Subcutaneous abdominal adipose tissue (tissue), 5 donors: ENCODE results near the gene ACBD4.

Source experiments
- H3K27ac ChIP-seq: one replicate; pipeline ENCODE4 v1.7.0; 2013; ENCODE audit warnings: low read depth, mild to moderate bottlenecking, inconsistent platforms, low read length, moderate library complexity
- H3K27me3 ChIP-seq, 5 donors: one replicate each; pipeline ENCODE4 v1.7.0; 2013; ENCODE audit warnings: low read length in 5 of 5, inconsistent platforms in 1 of 5; ENCODE audit not compliant: control insufficient read depth in 5 of 5, insufficient read depth in 4 of 5
- H3K36me3 ChIP-seq, 5 donors: one replicate each; pipeline ENCODE4 v1.7.0; 2013; ENCODE audit warnings: low read length in 5 of 5; ENCODE audit not compliant: control insufficient read depth in 5 of 5, insufficient read depth in 5 of 5
- H3K4me1 ChIP-seq, 5 donors: one replicate each; pipeline ENCODE4 v1.7.0; 2013; ENCODE audit warnings: low read length in 5 of 5, mild to moderate bottlenecking in 3 of 5, moderate library complexity in 1 of 5; ENCODE audit not compliant: control insufficient read depth in 5 of 5, insufficient read depth in 5 of 5
- H3K4me3 ChIP-seq, 5 donors: one replicate each; pipeline ENCODE4 v1.7.0; 2013; ENCODE audit warnings: low read length in 5 of 5, low read depth in 1 of 5
- H3K9ac ChIP-seq, 5 donors: one replicate each; pipeline ENCODE4 v1.7.0; 2013; ENCODE audit warnings: low read length in 5 of 5, mild to moderate bottlenecking in 4 of 5, moderate library complexity in 3 of 5
- H3K9me3 ChIP-seq, 5 donors: one replicate each; pipeline ENCODE4 v1.7.0; 2013; ENCODE audit warnings: low read length in 5 of 5; ENCODE audit not compliant: control insufficient read depth in 5 of 5
- donor health status: healthy.
- donor health status: healthy.
- donor health status: healthy.
- donor health status: healthy.
- donor health status: healthy.

The ACBD4 gene

DNA sequence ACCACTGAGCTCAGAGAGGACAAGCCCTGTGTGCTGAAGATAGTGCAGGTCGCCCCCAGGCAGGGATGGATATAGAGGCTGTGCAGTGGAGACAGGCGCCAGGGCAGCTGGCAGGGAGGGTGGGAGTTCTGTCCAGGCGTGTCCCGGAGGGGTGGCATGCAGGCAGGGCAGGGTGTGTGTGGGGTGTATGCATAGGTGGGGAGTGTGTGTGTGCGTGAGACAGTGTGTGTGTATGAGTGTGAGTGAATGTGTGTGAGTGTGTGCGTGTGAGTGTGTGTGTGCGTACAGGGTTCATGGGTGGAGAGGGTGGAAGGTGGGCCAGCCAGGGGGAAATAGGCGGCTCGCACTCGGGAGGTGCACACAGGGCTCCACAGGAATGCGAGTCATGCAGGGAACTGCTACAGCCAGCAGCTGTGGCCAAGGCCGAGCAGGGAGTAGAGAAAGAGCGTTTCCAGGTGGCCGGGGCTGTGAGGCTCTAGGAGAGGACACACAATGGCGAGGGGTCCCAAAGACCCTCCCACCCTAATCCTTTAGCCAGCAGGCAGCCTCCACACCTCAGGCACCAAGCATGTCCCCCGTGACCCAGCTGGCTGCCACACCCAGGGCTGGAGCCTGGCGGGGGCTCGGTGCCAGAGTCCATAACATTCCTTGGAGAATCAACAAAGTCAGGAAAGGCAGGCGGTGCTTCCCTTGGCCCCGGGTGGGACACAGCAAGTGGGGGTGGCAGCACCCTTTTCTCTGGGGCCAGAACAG is 7.8 kb upstream of the ACBD4 start:
- Histone ChIP-seq H3K27ac (peak overlapping the region; percentile 77), H3K4me1 (peaks cover 10 to 76% (median 69%) of the 10 kb centered on the region in 5 donors)

DNA sequence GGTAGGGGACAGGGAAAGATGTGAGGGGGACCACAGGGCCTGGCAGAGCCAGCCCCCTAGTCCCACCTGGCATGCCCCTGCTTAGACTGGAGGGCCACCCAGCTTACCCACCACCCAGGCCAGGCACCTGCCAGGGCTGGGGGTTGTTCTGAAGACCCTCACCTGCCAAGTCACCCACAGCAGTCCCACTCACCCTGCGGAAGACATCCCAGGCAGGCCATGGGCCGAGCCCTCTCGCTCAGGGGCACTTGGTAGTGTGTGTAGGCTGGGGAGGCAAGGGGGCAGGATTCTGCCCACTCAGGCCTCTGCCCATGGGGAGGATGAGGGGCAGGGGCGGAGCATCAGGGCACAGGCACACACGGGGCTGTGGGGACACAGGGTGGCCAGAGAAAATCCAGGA is 7.2 kb upstream of the ACBD4 start:
- H3K4me3 ChIP-seq, result peak overlapping the region in 1 of 5 donors; percentile 6
- H3K9ac ChIP-seq, result peak overlapping the region in 4 of 5 donors; percentile 2 to 57 (median 31)
- H3K9me3 ChIP-seq, result no peaks in the 10 kb centered on the region

More for the DNA sequence above, 7.8 kb upstream of the ACBD4 start:
- Histone ChIP-seq H3K36me3 (no peaks in the 10 kb centered on the region), H3K27me3 (no peaks in the 10 kb centered on the region), H3K9ac (peak overlapping the region in 4 of 5 donors; percentile 17 to 57 (median 32)), H3K4me3 (peak overlapping the region in 3 of 5 donors; percentile 6 to 37 (median 11)), H3K9me3 (no peaks in the 10 kb centered on the region)

DNA sequence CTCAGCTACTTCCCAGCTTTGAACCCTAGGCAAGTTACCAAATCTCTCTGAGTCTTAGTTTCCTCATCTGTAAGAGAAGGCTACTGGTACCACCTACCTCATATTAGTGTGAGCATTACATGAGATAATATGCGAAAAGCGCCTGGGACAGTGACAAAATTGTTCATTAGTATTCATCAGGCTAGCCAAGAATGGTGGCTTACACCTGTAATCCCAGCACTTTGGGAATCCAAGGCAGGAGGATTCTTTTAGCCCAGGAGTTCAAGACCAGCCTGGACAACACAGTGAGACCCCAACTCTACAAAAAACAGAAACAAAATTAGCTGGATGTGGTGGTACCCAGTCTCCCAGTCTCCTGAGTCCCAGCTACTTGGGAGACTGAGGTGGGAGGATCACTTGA is 6.5 kb upstream of the ACBD4 start:
- H3K4me1 ChIP-seq, result peaks cover 10 to 69% (median 67%) of the 10 kb centered on the region in 5 donors

More for the DNA sequence above, 7.2 kb upstream of the ACBD4 start:
- peak overlapping the region; percentile 77 for H3K27ac ChIP-seq
- H3K4me1 ChIP-seq, result peaks cover 10 to 75% (median 72%) of the 10 kb centered on the region in 5 donors
- H3K36me3 ChIP-seq, result no peaks in the 10 kb centered on the region
- H3K27me3 ChIP-seq, result no peaks in the 10 kb centered on the region

DNA sequence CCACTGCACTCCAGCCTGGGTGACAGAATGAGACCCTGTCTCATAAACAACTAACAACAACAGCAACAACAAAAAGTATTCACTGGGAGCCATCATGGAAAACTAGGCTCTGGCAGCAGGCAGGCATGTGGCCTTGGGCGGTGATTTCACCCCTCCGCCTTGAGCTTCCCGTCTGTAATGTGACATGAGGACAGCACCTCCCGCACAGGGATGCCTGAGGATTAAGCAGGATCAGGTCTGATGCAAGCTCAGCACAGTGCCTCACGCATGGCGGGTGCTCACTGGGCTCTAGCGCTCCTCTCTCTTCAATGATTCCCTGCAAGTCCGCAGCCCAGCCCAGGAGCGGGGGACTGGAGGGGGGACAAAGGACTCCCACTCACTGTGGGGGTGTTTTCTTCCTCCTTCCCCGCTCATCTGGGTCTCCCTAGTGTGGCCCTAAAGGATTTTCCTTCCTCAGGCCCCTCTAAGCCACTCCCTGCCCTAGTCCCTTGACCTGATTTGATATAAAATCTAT is 6.0 kb upstream of the ACBD4 start:
- H3K4me3 ChIP-seq, result peak overlapping the region in 1 of 5 donors; percentile 6
- no peaks in the 10 kb centered on the region for H3K27me3 ChIP-seq
- no peaks in the 10 kb centered on the region for H3K36me3 ChIP-seq
- no peaks in the 10 kb centered on the region for H3K9me3 ChIP-seq
- H3K4me1 ChIP-seq, result peaks cover 10 to 64% (median 62%) of the 10 kb centered on the region in 5 donors
- peak overlapping the region; percentile 77 for H3K27ac ChIP-seq
- no peak overlapping the region for H3K9ac ChIP-seq

More for the DNA sequence above, 6.5 kb upstream of the ACBD4 start:
- H3K36me3 ChIP-seq, result no peaks in the 10 kb centered on the region
- H3K9me3 ChIP-seq, result no peaks in the 10 kb centered on the region
- peak overlapping the region; percentile 77 for H3K27ac ChIP-seq
- H3K4me3 ChIP-seq, result peak overlapping the region in 1 of 5 donors; percentile 6
- H3K27me3 ChIP-seq, result no peaks in the 10 kb centered on the region
- peak overlapping the region in 2 of 5 donors; percentile 23 to 57 for H3K9ac ChIP-seq

DNA sequence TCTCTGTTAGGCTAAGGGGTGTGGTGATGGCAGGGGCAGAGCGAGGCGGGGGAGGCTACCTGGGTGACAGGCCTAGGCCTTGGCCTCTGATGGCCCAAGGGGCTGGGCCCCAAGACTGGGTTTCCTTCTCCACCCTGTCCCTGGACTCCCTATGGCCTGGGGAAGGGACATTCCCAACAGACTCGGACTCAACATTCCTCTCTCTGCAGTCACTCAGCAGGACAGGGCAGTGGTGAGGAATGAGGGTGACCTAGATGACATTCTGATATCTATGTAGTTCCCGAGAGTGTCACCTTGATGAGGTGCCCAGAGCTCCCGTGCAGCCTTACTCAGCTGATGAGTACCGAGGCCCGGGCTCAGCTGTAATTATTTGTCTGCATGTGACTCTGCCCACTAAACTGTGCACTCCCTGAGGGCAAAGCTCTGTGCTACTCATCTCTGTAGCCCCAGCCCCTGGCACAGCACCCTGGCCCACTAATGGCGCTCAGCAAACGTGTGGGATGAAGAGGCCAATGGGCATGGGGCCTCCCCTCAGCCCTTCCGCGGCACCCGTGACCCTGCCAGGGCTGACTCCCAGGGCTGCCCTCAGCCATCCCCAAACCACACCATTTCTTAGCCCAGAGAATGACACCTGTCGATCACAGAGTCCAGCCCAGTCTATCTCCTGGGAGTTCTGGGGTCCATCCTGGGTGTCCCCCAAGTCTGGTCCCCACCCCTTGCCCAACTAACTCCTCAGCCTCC is 5.4 kb upstream of the ACBD4 start:
- Histone ChIP-seq H3K9ac (peak overlapping the region in 2 of 5 donors; percentile 7 to 53), H3K36me3 (no peaks in the 10 kb centered on the region), H3K9me3 (no peaks in the 10 kb centered on the region), H3K4me3 (no peak overlapping the region), H3K4me1 (peaks cover 10 to 60% (median 58%) of the 10 kb centered on the region in 5 donors), H3K27me3 (no peaks in the 10 kb centered on the region), H3K27ac (peak overlapping the region; percentile 77)

DNA sequence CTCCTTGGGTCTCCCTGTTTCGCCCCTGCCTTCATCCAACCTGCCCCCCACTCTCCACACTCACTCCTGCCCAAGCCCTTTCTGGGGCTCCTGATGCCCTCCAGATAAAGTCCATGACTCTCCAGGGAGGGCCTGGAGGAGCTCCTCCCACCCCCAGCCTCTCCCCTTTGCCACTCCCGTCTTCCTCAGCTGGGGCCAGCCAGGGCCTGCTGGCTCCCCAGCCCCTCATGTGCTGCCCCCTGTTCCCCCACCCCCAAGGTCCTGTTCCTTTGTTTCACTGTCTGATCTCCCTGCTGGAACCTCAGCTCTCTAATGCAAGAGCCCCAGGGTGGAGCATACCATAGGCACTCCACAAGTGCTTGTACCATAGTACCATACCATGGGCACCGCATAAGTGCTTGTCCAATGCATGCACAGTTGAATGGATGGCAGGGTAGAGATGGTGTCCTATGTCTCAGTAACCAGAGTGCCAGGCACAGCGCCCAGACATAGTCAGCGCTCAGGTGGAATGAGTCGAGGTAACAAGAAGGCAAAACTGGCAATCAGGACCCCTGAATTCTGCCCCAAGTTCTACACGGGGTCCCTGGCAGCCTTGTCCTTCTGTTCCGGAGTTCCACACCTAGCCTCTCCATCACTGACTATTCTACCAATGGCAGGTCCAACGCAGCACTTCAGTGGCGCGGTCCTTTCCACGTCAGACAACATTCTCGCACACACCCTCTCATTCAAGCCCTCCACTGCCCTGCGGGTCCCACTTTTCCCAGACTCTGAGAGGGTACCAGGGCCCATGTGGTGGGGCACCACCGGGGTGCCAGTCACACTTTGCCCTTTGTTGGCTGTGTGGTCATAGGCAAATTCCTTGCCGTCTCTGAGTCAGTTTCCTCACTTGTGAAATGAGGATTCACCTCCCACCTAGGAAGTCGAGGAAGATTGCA is 4.5 kb upstream of the ACBD4 start:
- Histone ChIP-seq H3K36me3 (no peaks in the 10 kb centered on the region), H3K9ac (peak overlapping the region in 3 of 5 donors; percentile 73 to 83 (median 78)), H3K9me3 (no peaks in the 10 kb centered on the region), H3K4me1 (peaks cover 13 to 65% (median 63%) of the 10 kb centered on the region in 5 donors), H3K4me3 (peak overlapping the region; percentile 35 to 90 (median 78)), H3K27ac (peak overlapping the region; percentile 77), H3K27me3 (no peaks in the 10 kb centered on the region)

DNA sequence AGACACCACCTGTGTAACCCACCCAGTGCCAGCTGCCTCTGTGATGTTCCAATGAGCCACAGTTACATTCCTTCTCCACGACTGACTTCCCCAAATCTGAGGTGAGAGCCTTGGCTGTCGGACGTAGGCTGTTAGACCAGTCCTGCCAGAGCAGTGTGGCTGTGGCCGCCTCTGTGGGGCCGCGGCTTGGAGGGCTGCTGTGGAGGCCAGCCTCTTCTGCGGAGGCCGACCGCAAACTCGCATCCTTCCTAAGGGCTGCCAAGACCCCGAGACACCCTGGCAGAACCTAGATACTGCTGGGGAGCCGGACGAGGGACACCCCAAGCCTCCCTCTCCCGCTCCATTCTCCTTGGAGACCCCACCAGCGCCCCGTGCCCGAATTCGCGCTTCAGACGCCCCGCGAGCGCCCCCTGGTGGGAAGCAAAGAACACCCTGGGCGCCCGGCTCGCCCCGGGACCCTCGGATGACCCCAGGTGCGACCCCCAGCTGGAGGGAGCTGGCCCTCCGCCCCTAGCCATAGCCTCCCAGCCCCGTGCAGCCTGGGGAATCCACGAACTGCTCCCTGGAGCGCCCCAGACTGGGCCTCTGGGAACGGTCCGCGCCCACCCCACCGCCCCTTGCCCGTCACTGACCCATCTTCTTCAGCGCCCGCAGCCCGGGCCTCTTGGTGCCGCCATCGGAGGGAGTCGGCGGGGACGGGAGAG is 3.7 kb upstream of the ACBD4 start:
- Histone ChIP-seq H3K27ac (peak overlapping the region; percentile 62), H3K27me3 (no peaks in the 10 kb centered on the region), H3K4me3 (peak overlapping the region; percentile 35 to 90 (median 78)), H3K4me1 (peaks cover 15 to 74% (median 72%) of the 10 kb centered on the region in 5 donors), H3K9me3 (no peaks in the 10 kb centered on the region), H3K9ac (peak overlapping the region in 4 of 5 donors; percentile 73 to 83 (median 80)), H3K36me3 (no peaks in the 10 kb centered on the region)

DNA sequence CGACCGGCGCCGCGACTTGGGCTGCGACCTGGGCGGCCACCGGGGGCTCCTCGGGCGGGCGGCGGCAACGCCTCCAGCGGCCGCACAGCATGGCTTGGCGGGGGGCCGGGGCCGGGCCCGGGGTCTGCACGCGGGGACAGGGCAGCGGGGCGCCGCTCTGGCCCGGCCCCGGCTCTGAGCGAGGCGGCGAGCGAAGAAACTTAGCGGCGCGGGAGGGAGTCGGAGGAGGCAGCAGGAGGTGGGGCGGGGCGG is 3.2 kb upstream of the ACBD4 start, which contains the start of gene PLCD3:
Gene PLCD3, minus strand, starts transcription at position 196 of the 252 bp plus-strand sequence. Its CDS starts 105 bp downstream, at position 91.
- Histone ChIP-seq H3K4me3 (peak within 1 kb of the TSS; percentile 35 to 90 (median 81)), H3K9ac (peak within 1 kb of the TSS in 4 of 5 donors; percentile 73 to 86 (median 84)), H3K27me3 (no peaks in the 10 kb centered on the region), H3K9me3 (no peaks in the 10 kb centered on the region), H3K27ac (peak within 1 kb of the TSS; percentile 89), H3K4me1 (peaks cover 15 to 75% (median 73%) of the 10 kb centered on the region in 5 donors), H3K36me3 (no peaks in the 10 kb centered on the region)
